Neural crest cell (in vitro differentiated cells): ENCODE results near the gene GNA12. TPM values are rescaled to one million over a fixed set of nuclear protein-coding genes. Genes with fewer than 3 reads are reported as not detected.
A peak's percentile ranks its signal among the peaks of the same experiment; 100 is the strongest.
"Not testable (repeated sequence)": the region's sequence is repeated elsewhere in the genome, so short reads cannot be mapped to it uniquely, and the experiment has no call there.

Experiments
- DNase-seq: peaks from one replicate; pipeline ENCODE4 v3.0.0; 2021; ENCODE audit warnings: low read depth, mixed read lengths, low spot score
- H3K27ac Mint-ChIP-seq: one replicate; pipeline ENCODE4 v1.8.0; 2021; ENCODE audit warnings: mild to moderate bottlenecking, mixed read lengths; ENCODE audit not compliant: unreplicated experiment
- H3K27me3 Mint-ChIP-seq: 2 replicates; pipeline ENCODE4 v1.8.0; 2021; ENCODE audit warnings: low read depth, mild to moderate bottlenecking, mixed read lengths
- H3K36me3 Mint-ChIP-seq: 2 replicates; pipeline ENCODE4 v1.8.0; 2021; ENCODE audit warnings: low read depth, mild to moderate bottlenecking, mixed read lengths
- H3K4me1 Mint-ChIP-seq: 2 replicates; pipeline ENCODE4 v1.8.0; 2021; ENCODE audit warnings: mixed read lengths
- H3K4me3 Mint-ChIP-seq: one replicate; pipeline ENCODE4 v1.8.0; 2021; ENCODE audit warnings: mild to moderate bottlenecking, mixed read lengths
- H3K9me3 Mint-ChIP-seq: 2 replicates; pipeline ENCODE4 v1.8.0; 2021; ENCODE audit warnings: mixed read lengths
- total RNA-seq: library from RNA; stranded (reverse); gene quantifications from 2 replicates; pipeline ENCODE4 v1.2.1, GENCODE V29; 2021
- TF ChIP-seq, protein P1 (sequence below): fragments of 200-600 bp; sonication (generic); conservative IDR thresholded peaks from 2 replicates; pipeline ENCODE4 v1.5.0; 2021; ENCODE audit warnings: antibody characterized with exemption, mild to moderate bottlenecking

The GNA12 gene
- total RNA-seq, 1 donor from 2014 or later, result 63.5 TPM

DNA sequence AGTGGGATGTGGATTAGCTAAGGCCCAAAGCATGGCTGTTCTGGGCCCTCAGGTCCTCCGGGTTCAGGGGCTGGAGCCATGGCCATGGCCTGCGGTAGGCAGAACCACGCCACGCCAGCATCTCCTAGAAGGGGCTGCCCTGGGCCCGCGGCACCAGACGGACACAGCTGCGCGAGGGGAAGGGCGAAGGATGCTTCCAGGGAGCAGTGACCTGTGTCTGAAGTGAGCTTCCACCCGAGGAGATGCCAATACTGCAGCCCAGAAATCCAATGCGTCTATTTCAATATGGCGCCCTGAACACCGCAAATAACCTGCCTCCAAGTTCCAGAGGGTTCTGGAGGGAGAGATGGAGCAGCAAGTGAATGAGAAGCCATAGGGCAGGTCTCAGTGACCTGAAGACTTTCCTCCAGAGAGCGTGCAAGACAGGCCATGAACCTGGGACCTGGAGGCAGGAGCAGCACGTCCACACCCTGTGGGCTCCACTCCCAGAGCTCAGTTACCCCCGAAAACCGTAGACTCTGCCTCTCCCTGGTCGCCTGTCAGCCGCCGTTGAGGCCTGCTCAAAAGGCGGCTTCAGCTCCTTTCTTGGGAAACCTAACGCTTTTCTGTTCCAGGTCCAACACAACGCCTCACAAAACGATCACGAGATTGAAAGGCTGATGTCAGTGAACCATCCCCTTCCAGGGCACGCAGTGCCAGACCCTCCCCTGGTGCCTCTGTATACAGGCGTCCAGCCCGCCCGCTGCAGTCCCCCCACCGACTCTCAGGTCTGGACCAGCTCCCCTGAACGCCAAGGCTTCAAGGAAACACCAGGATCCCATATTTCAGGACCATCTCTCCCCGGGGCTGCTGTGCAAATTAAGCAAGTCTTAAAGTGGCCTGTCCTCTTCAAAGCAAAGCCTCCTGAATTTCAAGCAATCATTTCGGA lies 118.7 kb downstream of the GNA12 start:
- no peak for DNase-seq
- Mint-ChIP-seq H3K36me3 (peaks cover 12% of the 10 kb centered on the region), H3K4me1 (peaks cover 8% of the 10 kb centered on the region), H3K27me3 (no peaks in the 10 kb centered on the region), H3K27ac (peak overlapping the region; percentile 35), H3K4me3 (no peak overlapping the region), H3K9me3 (no peaks in the 10 kb centered on the region)
- TF ChIP-seq, protein P1, sequence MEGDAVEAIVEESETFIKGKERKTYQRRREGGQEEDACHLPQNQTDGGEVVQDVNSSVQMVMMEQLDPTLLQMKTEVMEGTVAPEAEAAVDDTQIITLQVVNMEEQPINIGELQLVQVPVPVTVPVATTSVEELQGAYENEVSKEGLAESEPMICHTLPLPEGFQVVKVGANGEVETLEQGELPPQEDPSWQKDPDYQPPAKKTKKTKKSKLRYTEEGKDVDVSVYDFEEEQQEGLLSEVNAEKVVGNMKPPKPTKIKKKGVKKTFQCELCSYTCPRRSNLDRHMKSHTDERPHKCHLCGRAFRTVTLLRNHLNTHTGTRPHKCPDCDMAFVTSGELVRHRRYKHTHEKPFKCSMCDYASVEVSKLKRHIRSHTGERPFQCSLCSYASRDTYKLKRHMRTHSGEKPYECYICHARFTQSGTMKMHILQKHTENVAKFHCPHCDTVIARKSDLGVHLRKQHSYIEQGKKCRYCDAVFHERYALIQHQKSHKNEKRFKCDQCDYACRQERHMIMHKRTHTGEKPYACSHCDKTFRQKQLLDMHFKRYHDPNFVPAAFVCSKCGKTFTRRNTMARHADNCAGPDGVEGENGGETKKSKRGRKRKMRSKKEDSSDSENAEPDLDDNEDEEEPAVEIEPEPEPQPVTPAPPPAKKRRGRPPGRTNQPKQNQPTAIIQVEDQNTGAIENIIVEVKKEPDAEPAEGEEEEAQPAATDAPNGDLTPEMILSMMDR, result no peak

DNA sequence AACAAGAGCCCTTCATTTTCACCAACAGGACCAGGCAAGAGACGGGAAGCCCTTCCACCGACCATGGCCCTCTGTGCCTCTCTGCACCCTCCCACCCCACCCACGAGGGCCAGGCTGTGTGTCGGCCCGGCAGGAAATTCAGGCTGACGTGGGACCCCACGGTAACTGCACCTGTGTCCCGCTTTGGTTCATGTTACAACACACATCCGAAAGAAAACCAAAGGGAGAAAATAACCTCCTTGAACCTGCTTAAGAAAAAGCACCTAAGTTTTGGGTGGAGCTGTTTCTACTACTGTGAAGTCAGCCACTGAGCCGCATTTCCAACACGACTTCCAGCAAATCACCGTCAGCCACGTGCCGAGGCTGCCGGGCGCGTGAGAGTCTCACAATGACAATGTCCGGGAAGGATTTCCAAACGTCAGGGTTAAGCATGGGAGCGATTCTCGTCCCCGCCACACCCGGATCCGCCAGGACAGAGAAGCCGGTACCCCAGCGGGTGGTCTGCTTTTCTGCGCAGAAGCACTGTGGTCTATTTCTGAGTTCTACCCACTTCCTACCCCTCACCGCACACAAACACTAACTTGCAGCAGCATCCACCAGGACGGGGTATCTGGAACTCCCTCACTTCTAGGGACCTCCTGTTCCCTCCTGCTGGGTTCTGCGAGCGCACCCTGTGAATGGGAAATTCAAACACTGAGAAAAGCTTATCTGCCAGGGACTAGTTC lies 119.5 kb downstream of the GNA12 start:
- Mint-ChIP-seq H3K4me1 (peaks cover 8% of the 10 kb centered on the region), H3K4me3 (no peak overlapping the region), H3K9me3 (no peaks in the 10 kb centered on the region), H3K27ac (no peak overlapping the region), H3K27me3 (no peaks in the 10 kb centered on the region), H3K36me3 (peaks cover 12% of the 10 kb centered on the region)
- no peak for DNase-seq
- TF ChIP-seq, protein P1, result no peak

DNA sequence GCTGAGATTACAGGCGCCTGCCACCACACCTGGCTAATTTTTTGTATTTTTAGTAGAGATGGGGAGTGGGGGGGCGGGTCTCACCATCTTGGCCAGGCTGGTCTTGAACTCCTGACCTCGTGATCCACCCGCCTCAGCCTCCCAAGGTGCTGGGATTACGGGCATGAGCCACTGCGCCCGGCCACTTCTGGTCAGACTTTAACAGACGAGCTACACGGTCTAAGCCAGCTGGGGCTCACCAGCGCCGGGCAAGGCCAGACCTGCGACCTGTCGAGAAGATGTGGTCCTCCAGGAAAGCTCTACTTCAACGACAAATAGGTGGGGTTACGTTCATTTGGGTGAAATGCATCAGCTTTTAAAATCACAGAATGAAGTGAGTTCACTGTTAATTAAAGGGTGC lies 120.1 kb downstream of the GNA12 start:
- H3K4me1 Mint-ChIP-seq, H3K9me3 Mint-ChIP-seq, H3K27me3 Mint-ChIP-seq, DNase-seq, H3K27ac Mint-ChIP-seq, H3K4me3 Mint-ChIP-seq: not testable (repeated sequence)
- peaks cover 11% of the 10 kb centered on the region for H3K36me3 Mint-ChIP-seq

DNA sequence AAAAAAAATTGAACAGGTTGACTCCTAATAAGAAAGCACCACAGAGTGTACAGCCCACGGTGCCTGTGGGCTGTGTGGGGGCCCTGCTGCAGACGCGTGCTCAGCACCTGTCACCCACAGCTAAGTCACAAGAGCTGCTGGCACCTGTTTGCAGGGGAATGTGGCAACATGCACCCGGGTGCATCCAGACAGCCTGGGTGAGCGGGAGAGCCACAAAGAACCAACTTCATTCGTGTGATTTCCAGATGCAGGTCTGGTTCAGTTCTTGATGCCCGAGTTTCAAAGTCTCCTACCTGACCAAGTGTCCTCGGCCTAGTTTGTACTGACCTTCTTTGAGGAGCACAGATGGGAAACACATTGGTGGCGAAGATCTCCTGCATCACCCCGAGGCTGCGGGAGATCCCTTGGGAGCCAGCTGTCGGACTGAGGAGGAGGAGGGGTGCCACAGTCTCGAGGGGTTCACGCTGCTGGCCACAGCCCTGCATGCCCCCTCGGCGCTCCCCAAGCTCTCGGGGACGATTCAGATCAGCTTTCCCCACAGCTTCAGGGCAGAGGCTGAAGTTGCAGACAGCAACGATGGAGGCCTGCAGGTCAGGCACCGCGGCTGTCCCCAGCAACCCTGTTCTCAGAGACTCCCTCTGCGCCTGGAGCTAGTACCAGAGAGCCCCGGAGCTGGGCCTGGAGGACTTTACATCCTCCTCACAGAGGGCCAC lies 120.8 kb downstream of the GNA12 start:
- H3K4me1 Mint-ChIP-seq, result peaks cover 2% of the 10 kb centered on the region
- no peak overlapping the region for H3K27ac Mint-ChIP-seq
- TF ChIP-seq, protein P1, result no peak
- no peak overlapping the region for H3K4me3 Mint-ChIP-seq
- H3K36me3 Mint-ChIP-seq, result peaks cover 9% of the 10 kb centered on the region
- no peaks in the 10 kb centered on the region for H3K27me3 Mint-ChIP-seq
- DNase-seq, result no peak
- no peaks in the 10 kb centered on the region for H3K9me3 Mint-ChIP-seq

DNA sequence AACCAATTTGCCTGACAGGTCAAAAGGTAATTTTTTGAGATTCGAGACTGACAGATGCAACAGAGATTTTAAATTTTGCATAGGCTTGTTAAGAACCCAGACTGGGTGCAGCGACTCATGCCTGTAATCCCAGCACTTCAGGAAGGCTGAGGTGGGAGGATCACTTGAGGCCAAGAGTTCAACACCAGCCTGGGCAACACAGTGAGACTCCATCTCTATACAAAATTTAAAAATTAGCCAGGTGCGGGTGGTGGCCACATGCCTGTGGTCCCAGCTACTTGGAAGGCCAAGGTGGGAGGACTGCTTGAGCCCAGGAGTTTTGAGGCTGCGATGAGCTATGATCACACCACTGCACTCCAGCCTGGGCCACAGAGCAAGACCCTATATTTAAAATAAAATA lies 121.5 kb downstream of the GNA12 start:
- no peaks in the 10 kb centered on the region for H3K4me1 Mint-ChIP-seq
- DNase-seq, result no peak
- TF ChIP-seq, protein P1, result no peak
- no peak overlapping the region for H3K27ac Mint-ChIP-seq
- no peak overlapping the region for H3K4me3 Mint-ChIP-seq
- H3K9me3 Mint-ChIP-seq, result no peaks in the 10 kb centered on the region
- H3K27me3 Mint-ChIP-seq, result no peaks in the 10 kb centered on the region
- H3K36me3 Mint-ChIP-seq, result peaks cover 7% of the 10 kb centered on the region
